Measurements from ENCODE around the gene ARHGAP45. TPM values are rescaled to one million over a fixed set of nuclear protein-coding genes. Genes with fewer than 3 reads are reported as not detected.

The ARHGAP45 gene
- total and polyA plus RNA-seq, 9 of the 15 experiments (the other 6 are each of a cell fraction or from before 2014, with no cell fraction given), result 0.08 to 22.1 (median 4.2) TPM

- TF ChIP-seq RERE (CRISPR knock-in tag; IDR thresholded peaks at IDR 0.05; ENCODE audit: borderline replicate concordance) (no peak), ZNF511 (CRISPR knock-in tag; IDR thresholded peaks at IDR 0.05) (no peak), TAF15 (IDR thresholded peaks at IDR 0.05; ENCODE audit: low read depth, low read length) (no peak), U2AF1 (optimal IDR thresholded peaks at IDR 0.05; ENCODE audit: low read depth, low read length) (no peak), HDAC3 (IDR thresholded peaks at IDR 0.05; ENCODE audit: borderline replicate concordance, partially characterized antibody) (no peak), ZFP1 (CRISPR knock-in tag; IDR thresholded peaks at IDR 0.05) (no peak), GABPA (tag; conservative IDR thresholded peaks at IDR 0.05; ENCODE audit: low read depth) (no peak), GTF2E2 (tag; IDR thresholded peaks at IDR 0.05) (no peak), DPF2 (IDR thresholded peaks at IDR 0.05) (no peak), HMGXB4 (CRISPR knock-in tag; IDR thresholded peaks at IDR 0.05) (no peak), NCOA6 (IDR thresholded peaks at IDR 0.05) (no peak), PHB (CRISPR knock-in tag; IDR thresholded peaks at IDR 0.05) (no peak), MTA2 (IDR thresholded peaks at IDR 0.05; ENCODE audit: low read depth) (no peak), CEBPZ (IDR thresholded peaks at IDR 0.05; ENCODE audit: borderline replicate concordance, low read depth, low read length) (no peak), POU5F1 (IDR thresholded peaks at IDR 0.05; ENCODE audit: borderline replicate concordance, low read depth, low read length, partially characterized antibody) (no peak), JUNB (CRISPR knock-in tag; conservative IDR thresholded peaks at IDR 0.05) (no peak)
Measured at GRCh38 chr19:1113030-1113985, 46.3 kb downstream of the ARHGAP45 start (continued).
